Keratinocyte (primary cell): ENCODE data around the gene ESF1. TPM values are rescaled to one million over a fixed set of nuclear protein-coding genes. Genes with fewer than 3 reads are reported as not detected.

Experiments used
- DNase-seq: peaks from one replicate; pipeline ENCODE4 v3.0.0-alpha.2; 2011; ENCODE audit warnings: low read depth, missing footprints, low spot score
- FAIRE-seq: peaks from 2 replicates; lab custom pipeline; 2011; peaks lifted over from hg19 to GRCh38; lab: Jason Lieb, UNC
- H2AFZ ChIP-seq: 2 replicates; pipeline ENCODE4 v1.6.0; 2012; ENCODE audit warnings: low read length, control low read depth, inconsistent platforms; ENCODE audit not compliant: control insufficient read depth
- H3K27ac ChIP-seq: 2 replicates; pipeline ENCODE4 v1.5.1; 2011; ENCODE audit warnings: low read length; ENCODE audit not compliant: control insufficient read depth, insufficient read depth
- H3K27me3 ChIP-seq: 3 replicates; pipeline ENCODE4 v1.6.0; 2011; ENCODE audit warnings: low read length; ENCODE audit not compliant: control insufficient read depth, insufficient read depth; ENCODE audit errors: extremely low read depth
- H3K36me3 ChIP-seq, 2 experiments: 2 replicates in 1 of 2; 3 replicates in 1 of 2; pipeline ENCODE4 v1.5.1; 2011; ENCODE audit warnings: low read length in 2 of 2, mild to moderate bottlenecking in 1 of 2; ENCODE audit not compliant: control insufficient read depth in 2 of 2, insufficient read depth in 2 of 2; ENCODE audit errors: extremely low read depth in 1 of 2
- H3K4me1 ChIP-seq: 3 replicates; pipeline ENCODE4 v1.5.1; 2011; ENCODE audit warnings: low read length; ENCODE audit not compliant: control insufficient read depth, insufficient read depth; ENCODE audit errors: extremely low read depth
- H3K4me2 ChIP-seq: 3 replicates; pipeline ENCODE4 v1.6.0; 2011; ENCODE audit warnings: low read depth, low read length; ENCODE audit not compliant: control insufficient read depth, insufficient read depth; ENCODE audit errors: extremely low read depth
- H3K4me3 ChIP-seq, 3 experiments: fragments of 200-600 bp in 1 of 3; sonication (generic) in 1 of 3; 2 replicates in 2 of 3; 3 replicates in 1 of 3; pipeline ENCODE4 v1.5.1; 2011 to 2016; ENCODE audit warnings: low read length in 3 of 3, mild to moderate bottlenecking in 3 of 3, control low read depth in 2 of 3, inconsistent platforms in 1 of 3, low read depth in 1 of 3, mixed read lengths in 1 of 3, mixed run types in 1 of 3, moderate library complexity in 1 of 3; ENCODE audit not compliant: control insufficient read depth in 2 of 3, insufficient read depth in 2 of 3; ENCODE audit errors: extremely low read depth in 1 of 3
- H3K79me2 ChIP-seq: 2 replicates; pipeline ENCODE4 v1.6.0; 2012; ENCODE audit warnings: low read length; ENCODE audit not compliant: control insufficient read depth, insufficient read depth
- H3K9ac ChIP-seq: 3 replicates; pipeline ENCODE4 v1.6.0; 2011; ENCODE audit warnings: low read length; ENCODE audit not compliant: control insufficient read depth, insufficient read depth; ENCODE audit errors: extremely low read depth
- H3K9me1 ChIP-seq: 3 replicates; pipeline ENCODE4 v1.6.0; 2011; ENCODE audit warnings: low read length; ENCODE audit not compliant: control insufficient read depth, insufficient read depth; ENCODE audit errors: extremely low read depth
- H3K9me3 ChIP-seq: 2 replicates; pipeline ENCODE4 v1.5.1; 2012; ENCODE audit warnings: low read depth, low read length; ENCODE audit not compliant: control insufficient read depth
- H4K20me1 ChIP-seq: 3 replicates; pipeline ENCODE4 v1.6.0; 2011; ENCODE audit warnings: low read length; ENCODE audit not compliant: control insufficient read depth, insufficient read depth; ENCODE audit errors: extremely low read depth
- CTCF ChIP-seq, 3 experiments: IDR thresholded peaks in 1 of 3; conservative IDR thresholded peaks in 1 of 3; optimal IDR thresholded peaks in 1 of 3; 2 replicates in 2 of 3; 3 replicates in 1 of 3; pipeline versions ENCODE3 to v1.5.1; 2011; ENCODE audit warnings: low read length in 3 of 3, mild to moderate bottlenecking in 3 of 3, moderate library complexity in 2 of 3, control low read depth in 1 of 3, inconsistent platforms in 1 of 3; ENCODE audit not compliant: insufficient read depth in 2 of 3; ENCODE audit errors: extremely low read depth in 1 of 3
- EZH2 ChIP-seq: IDR thresholded peaks from one replicate; pipeline ENCODE4 v1.6.1; 2012; ENCODE audit warnings: inconsistent platforms, mild to moderate bottlenecking, low read length, moderate library complexity
- dilution Hi-C: fragments of 300-500 bp; cut with MboI; formaldehyde crosslinking; loops from one replicate; pipeline ENCODE4 v1.7.0; 2020; ENCODE audit warnings: low sequenced_read_pairs; ENCODE audit not compliant: extremely low pct_ligation_motif_present
- polyA plus RNA-seq, 5 experiments: library from polyadenylated mRNA; depleted of rRNA in 3 of 5; stranded (reverse) in 3 of 5; stranded (forward) in 1 of 5; unstranded in 1 of 5; fragments of >200 nt; gene quantifications; 1 replicate in 1 of 5; 2 replicates in 3 of 5; 3 replicates in 1 of 5; pipeline versions ENCODE4 v1.2.1 to v1.2.3, GENCODE V29; 2011 to 2012; ENCODE audit warnings: missing spikeins in 2 of 5, low read depth in 1 of 5, low replicate concordance in 1 of 5

ESF1 gene
- polyA plus RNA-seq, 1 donor (not counting 4 experiments of a cell fraction or from before 2014, with no cell fraction given), result 10.8 TPM

GRCh38 chr20:13670160-13670559 is 114.6 kb downstream of the ESF1 start:
- no peak overlapping the region for H2AFZ ChIP-seq
- no peaks in the 10 kb centered on the region for H3K9me1 ChIP-seq
- H4K20me1 ChIP-seq, result no peaks in the 10 kb centered on the region
- no peaks in the 10 kb centered on the region for H3K9me3 ChIP-seq
- H3K4me2 ChIP-seq, result no peak overlapping the region
- H3K9ac ChIP-seq, result no peak overlapping the region
- H3K79me2 ChIP-seq, result no peaks in the 10 kb centered on the region
- H3K27me3 ChIP-seq, result peaks cover 5% of the 10 kb centered on the region
- H3K27ac ChIP-seq, result no peak overlapping the region
- DNase-seq (no peak), FAIRE-seq (no peak)
- TF ChIP-seq CTCF (optimal IDR thresholded peaks at IDR 0.05 in 1 of 3, IDR thresholded peaks at IDR 0.05 in 1 of 3, conservative IDR thresholded peaks at IDR 0.05 in 1 of 3; ENCODE audit: extremely low read depth in 1 of 3, insufficient read depth in 2 of 3, low read length in 3 of 3) (no peak), EZH2 (no peak)
- H3K36me3 ChIP-seq, result no peaks in the 10 kb centered on the region
- no peaks in the 10 kb centered on the region for H3K4me1 ChIP-seq
- no peak overlapping the region for H3K4me3 ChIP-seq
- dilution Hi-C loops, result no loop called here

GRCh38 chr20:13665709-13666395 is 118.9 kb downstream of the ESF1 start:
- dilution Hi-C loops, result no loop called here
- DNase-seq, result no peak
- Histone ChIP-seq H3K36me3 (no peaks in the 10 kb centered on the region), H3K4me3 (no peak overlapping the region), H4K20me1 (no peaks in the 10 kb centered on the region), H3K79me2 (no peaks in the 10 kb centered on the region), H3K9me1 (no peaks in the 10 kb centered on the region), H3K4me2 (no peak overlapping the region), H3K27me3 (peaks cover 5% of the 10 kb centered on the region), H3K4me1 (no peaks in the 10 kb centered on the region), H3K9me3 (no peaks in the 10 kb centered on the region), H3K27ac (no peak overlapping the region), H2AFZ (no peak overlapping the region), H3K9ac (no peak overlapping the region)
- no peak for TF ChIP-seq CTCF (optimal IDR thresholded peaks at IDR 0.05 in 1 of 3, IDR thresholded peaks at IDR 0.05 in 1 of 3, conservative IDR thresholded peaks at IDR 0.05 in 1 of 3; ENCODE audit: extremely low read depth in 1 of 3, insufficient read depth in 2 of 3, low read length in 3 of 3)
- FAIRE-seq, result no peak

Other genes starting within 250 kb of the ESF1 start
- gene TASP1, start 146.0 kb downstream of the ESF1 start, polyA plus RNA-seq, result 12.1 to 17.4 TPM (median 13.2 TPM) in 3 replicates
- 12.8 to 26.4 TPM (median 16.1 TPM) in 3 replicates for gene NDUFAF5, start 109 bp upstream of the ESF1 start, polyA plus RNA-seq
- gene SEL1L2, start 205.7 kb upstream of the ESF1 start, polyA plus RNA-seq, result not detected in 3 replicates
- 0.49 to 0.71 TPM (median 0.52 TPM) in 3 replicates for gene MACROD2, start 210.6 kb upstream of the ESF1 start, polyA plus RNA-seq